Transverse colon (tissue), 3 donors: ENCODE data around the gene PTPRF.

Source experiments
- CTCF ChIP-seq, 5 experiments: fragments of 200-600 bp in 3 of 5; fragments of 450-650 bp in 2 of 5; sonication (generic) in 3 of 5; IDR thresholded peaks; 1 replicate in 2 of 5; 2 replicates in 3 of 5; pipeline ENCODE4 v1.5.1; 2016 to 2017; ENCODE audit warnings: antibody characterized with exemption in 5 of 5, inconsistent platforms in 3 of 5, mild to moderate bottlenecking in 2 of 5, moderate library complexity in 1 of 5
- POLR2A ChIP-seq: fragments of 450-650 bp; IDR thresholded peaks from one replicate; pipeline ENCODE4 v1.6.1; 2016; ENCODE audit warnings: antibody characterized with exemption, mild to moderate bottlenecking, moderate library complexity

GRCh38 chr1:43596579-43596978 lies 65.9 kb downstream of the PTPRF start:
- no peak for TF ChIP-seq POLR2A
- TF ChIP-seq CTCF (IDR thresholded peaks at IDR 0.05) = no peak
